Urinary bladder (tissue), 4 donors: ENCODE measurements around the gene PFKL. TPM values are rescaled to one million over a fixed set of nuclear protein-coding genes. Genes with fewer than 3 reads are reported as not detected.

Source experiments
- DNase-seq: peaks from one replicate; pipeline ENCODE4 v3.0.0-alpha.2; 2015; ENCODE audit errors: extremely low spot score
- H3K27ac ChIP-seq: one replicate; pipeline ENCODE4 v1.5.1; 2013; ENCODE audit warnings: low read depth, mild to moderate bottlenecking, moderate library complexity
- H3K36me3 ChIP-seq: one replicate; pipeline ENCODE4 v1.6.1; 2013; ENCODE audit warnings: mild to moderate bottlenecking, moderate library complexity; ENCODE audit not compliant: insufficient read depth
- H3K4me1 ChIP-seq: one replicate; pipeline ENCODE4 v1.6.1; 2013; ENCODE audit warnings: mild to moderate bottlenecking, moderate library complexity; ENCODE audit not compliant: insufficient read depth
- H3K4me3 ChIP-seq: one replicate; pipeline ENCODE4 v1.5.1; 2013; ENCODE audit warnings: low read depth, low read length
- WGBS: extraction: QIAGEN DNeasy Blood & Tissue Kit; methylation state at CpG from one replicate; pipeline ENCODE4 v1.1.7; 2013; 5-methylcytosine and 5-hydroxymethylcytosine counted together
- polyA plus RNA-seq: library from polyadenylated mRNA; stranded (reverse); fragments of 200-250 nt; gene quantifications from one replicate; pipeline ENCODE4 v1.2.3, GENCODE V29; 2013
- total RNA-seq: library from RNA; depleted of rRNA; stranded (reverse); fragments of >200 nt; gene quantifications from one replicate; pipeline ENCODE4 v1.2.3, GENCODE V29; 2014
- donor health status: healthy with polysubstance abuse.
- donor health status: healthy.

Gene PFKL
- total and polyA plus RNA-seq, 2 donors: 74.8 to 116 TPM

DNA sequence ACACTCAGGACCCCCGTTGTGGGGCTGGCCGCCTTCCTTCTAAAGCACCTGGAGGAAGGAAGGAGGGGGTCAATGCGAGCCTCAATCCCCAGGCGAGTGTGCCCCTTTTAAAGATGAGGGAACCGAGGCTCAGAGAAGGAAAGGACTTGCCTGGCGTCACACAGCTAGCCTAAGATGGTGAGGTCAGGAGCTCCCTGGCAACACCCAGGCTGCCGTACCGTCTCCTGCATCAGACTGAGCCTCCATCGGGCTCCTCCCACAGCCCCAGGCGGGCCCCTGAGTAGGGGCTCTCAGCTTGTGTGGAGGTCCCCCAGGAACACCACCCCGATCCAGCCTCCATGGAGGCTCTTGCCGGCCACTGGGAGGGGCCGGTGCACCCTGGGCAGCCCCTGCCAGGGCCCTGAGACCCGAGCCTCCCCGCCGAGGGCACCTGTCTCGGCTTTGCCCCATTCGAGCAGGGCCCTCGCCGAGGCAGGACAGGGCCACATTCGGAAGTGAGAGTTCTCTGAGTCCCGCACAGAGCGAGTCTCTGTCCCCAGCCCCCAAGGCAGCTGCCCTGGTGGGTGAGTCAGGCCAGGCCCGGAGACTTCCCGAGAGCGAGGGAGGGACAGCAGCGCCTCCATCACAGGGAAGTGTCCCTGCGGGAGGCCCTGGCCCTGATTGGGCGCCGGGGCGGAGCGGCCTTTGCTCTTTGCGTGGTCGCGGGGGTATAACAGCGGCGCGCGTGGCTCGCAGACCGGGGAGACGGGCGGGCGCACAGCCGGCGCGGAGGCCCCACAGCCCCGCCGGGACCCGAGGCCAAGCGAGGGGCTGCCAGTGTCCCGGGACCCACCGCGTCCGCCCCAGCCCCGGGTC, 14.5 kb upstream of the PFKL start, which contains the start of gene AIRE:
Gene AIRE, plus strand, starts transcription at position 739 of the 855 bp plus-strand sequence. CDS start 131 bp downstream, outside the sequence.
- H3K4me1 ChIP-seq: no peaks in the 10 kb centered on the region
- peak within 1 kb of the TSS; percentile 5 for H3K4me3 ChIP-seq
- H3K27ac ChIP-seq: no peak within 1 kb of the TSS
- 28% methylated on average over 56 of the region's 56 CpGs for WGBS
- no peak for DNase-seq
- no peaks in the 10 kb centered on the region for H3K36me3 ChIP-seq

DNA sequence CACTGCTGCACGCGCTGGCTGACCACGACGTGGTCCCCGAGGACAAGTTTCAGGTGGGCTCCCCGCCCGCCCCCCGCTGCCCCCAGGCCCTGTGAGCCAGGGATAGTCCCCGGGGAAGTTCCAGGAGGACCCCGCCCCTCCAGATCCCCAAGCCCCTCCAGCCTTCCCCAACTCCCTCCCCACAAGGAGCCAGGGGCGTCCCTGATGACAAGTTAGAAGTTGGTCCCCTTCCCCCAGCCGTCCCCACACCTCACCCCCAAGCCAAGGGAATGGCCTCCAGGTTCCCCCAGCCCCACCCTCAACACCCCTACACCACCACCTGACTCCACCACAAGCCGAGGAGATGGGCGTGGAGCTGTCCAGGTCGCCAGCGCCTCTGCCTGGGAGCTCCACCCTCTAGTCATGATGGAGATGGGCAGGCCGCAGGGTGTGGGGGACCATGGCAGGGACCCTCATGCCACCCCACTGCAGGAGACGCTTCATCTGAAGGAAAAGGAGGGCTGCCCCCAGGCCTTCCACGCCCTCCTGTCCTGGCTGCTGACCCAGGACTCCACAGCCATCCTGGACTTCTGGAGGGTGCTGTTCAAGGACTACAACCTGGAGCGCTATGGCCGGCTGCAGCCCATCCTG, 13.7 kb upstream of the PFKL start:
- 58% methylated on average over 21 of the region's 21 CpGs for WGBS
- peak overlapping the region; percentile 5 for H3K4me3 ChIP-seq
- no peaks in the 10 kb centered on the region for H3K4me1 ChIP-seq
- H3K36me3 ChIP-seq: no peaks in the 10 kb centered on the region
- no peak overlapping the region for H3K27ac ChIP-seq
- no peak for DNase-seq

DNA sequence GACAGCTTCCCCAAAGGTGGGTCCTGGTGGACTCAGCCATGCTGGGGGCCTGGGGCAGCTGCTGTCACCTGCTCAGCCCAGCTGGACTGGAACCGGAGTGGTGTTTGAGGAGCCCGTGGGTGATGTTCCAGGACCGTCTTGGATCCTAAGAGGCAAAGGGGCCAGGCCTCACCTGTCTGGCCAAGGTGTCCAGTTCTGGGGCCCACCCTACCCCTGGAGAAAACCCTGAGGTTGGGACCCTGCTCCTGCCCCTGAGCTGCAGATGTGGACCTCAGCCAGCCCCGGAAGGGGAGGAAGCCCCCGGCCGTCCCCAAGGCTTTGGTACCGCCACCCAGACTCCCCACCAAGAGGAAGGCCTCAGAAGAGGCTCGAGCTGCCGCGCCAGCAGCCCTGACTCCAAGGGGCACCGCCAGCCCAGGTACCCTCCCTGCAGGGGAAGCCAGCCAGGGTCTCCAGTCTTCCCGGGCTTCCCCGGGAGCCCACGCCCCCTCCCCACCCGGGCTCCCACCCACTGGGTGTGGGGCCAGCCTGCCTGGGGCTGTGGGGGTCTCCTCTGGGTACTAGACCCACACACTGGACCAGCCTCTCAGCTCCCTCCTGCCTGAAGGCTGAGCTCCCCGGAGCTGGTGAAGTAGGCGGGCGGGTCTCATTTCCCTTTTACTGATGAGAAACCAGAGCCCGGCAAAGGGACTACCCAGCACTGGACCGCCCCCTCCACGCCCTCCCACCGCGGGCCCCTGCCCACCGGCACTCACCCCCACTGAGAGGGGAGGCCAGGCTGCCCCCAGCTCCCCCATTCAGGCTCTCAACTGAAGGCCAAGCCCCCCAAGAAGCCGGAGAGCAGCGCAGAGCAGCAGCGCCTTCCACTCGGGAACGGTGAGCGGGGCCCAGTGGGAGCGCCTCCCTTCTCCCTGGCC, 12.9 kb upstream of the PFKL start:
- 68% methylated on average over 31 of the region's 31 CpGs for WGBS
- no peak for DNase-seq

DNA sequence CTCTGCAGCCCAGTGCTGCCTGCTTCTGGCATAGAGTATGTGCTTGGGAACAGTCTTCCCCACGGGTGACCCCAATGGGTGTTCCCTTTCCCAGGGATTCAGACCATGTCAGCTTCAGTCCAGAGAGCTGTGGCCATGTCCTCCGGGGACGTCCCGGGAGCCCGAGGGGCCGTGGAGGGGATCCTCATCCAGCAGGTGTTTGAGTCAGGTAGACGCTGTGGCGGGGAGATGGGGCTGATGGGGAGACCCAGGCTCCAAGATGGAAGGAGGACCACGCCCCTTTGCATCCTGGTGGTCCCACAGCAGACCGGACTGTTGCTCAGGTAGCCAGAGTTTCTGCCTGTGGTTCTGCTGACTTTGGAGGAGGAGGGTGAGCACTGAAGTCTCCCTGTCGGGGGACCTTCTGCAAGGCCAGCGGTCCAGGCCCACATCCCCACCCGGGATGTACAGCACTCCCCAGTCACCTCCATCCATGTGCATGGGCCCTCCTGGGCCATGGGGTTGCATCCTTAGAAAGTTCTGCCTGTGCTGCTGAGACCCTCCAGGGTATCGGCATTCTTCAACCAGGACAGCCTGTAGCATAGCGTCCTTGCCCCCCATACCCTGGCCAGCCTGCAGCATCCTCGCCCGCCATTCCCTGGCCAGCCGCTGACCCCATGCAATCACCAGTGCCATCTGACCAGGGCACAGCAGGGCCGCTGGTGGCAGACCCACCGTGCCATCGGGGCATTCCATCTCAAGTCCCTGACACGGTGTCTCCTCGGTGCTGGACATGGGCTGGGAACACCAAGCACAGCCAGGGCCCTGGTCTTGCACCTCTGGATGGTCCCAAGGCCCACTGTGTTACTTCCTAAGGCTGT, 11.4 kb upstream of the PFKL start:
- H3K4me1 ChIP-seq: no peaks in the 10 kb centered on the region
- WGBS: 92% methylated on average over 23 of the region's 23 CpGs
- H3K27ac ChIP-seq: no peak overlapping the region
- H3K4me3 ChIP-seq: no peak overlapping the region
- no peak for DNase-seq
- no peaks in the 10 kb centered on the region for H3K36me3 ChIP-seq

More for the DNA sequence above, 12.9 kb upstream of the PFKL start:
- H3K4me1 ChIP-seq: no peaks in the 10 kb centered on the region
- no peaks in the 10 kb centered on the region for H3K36me3 ChIP-seq
- no peak overlapping the region for H3K27ac ChIP-seq
- H3K4me3 ChIP-seq: no peak overlapping the region

DNA sequence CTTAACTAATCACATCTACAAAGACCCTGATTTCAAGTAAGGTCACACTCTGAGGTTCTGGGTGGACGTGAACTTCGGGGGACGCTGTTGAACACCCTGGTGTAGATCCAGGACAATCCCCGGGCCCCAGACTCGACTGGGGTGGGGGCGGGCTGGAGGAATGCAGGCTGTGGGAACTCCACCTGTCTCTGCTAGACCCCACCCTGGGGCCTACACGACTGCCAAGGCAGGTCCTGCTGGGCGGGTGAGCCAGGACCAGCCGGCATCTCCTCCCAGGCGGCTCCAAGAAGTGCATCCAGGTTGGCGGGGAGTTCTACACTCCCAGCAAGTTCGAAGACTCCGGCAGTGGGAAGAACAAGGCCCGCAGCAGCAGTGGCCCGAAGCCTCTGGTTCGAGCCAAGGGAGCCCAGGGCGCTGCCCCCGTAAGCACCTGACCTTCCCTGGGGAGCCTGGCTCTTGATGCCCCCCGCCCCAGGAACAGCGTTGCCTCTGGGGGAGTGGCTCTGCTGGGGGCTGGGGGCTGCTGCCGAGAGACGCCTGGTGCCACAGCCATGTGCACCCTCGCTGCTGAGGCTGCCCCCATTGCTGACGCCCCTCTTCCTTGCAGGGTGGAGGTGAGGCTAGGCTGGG, 10.4 kb upstream of the PFKL start:
- H3K4me3 ChIP-seq: no peak overlapping the region
- 86% methylated on average over 24 of the region's 24 CpGs for WGBS
- H3K4me1 ChIP-seq: no peaks in the 10 kb centered on the region
- H3K36me3 ChIP-seq: no peaks in the 10 kb centered on the region
- H3K27ac ChIP-seq: no peak overlapping the region
- DNase-seq: no peak

DNA sequence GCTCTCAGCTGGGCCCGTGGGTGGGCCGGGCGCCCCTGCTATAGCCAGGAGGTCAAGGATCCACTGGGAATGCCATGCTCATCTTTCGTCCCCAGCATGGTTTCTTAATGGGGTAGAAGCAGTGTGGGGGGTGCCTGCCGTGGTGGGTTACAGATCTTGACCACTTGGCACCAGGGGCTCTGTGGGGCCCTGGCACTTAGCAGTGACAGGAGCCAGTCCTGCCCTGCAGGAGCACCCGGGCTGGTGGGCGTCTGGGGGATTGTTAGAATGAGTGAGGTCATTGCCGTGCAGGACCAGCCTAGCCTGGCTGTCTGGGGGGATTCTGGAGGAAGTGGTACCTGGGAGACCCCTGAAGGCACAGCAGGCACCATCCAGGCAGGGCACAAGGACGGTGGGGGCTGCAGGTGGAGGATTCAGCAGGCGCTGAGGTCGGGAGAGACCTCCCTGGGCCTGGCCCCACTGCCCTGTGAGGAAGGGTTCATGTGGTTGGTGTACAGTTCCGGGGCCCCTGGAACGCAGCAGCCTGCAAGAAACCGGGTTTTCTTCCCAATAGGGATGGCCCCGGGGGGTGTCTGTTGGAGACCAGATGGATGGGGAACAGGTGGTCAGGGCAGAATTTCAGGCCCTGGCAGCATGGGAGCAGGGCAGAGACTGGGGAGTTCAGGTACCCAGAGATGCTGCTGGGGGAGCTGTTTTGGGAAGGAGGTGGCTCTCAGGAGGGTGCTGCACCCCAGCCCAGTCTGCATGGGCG, 9.4 kb upstream of the PFKL start:
- no peak for DNase-seq
- Histone ChIP-seq H3K4me3 (no peak overlapping the region), H3K36me3 (no peaks in the 10 kb centered on the region), H3K27ac (no peak overlapping the region), H3K4me1 (no peaks in the 10 kb centered on the region)
- 80% methylated on average over 16 of the region's 16 CpGs for WGBS

DNA sequence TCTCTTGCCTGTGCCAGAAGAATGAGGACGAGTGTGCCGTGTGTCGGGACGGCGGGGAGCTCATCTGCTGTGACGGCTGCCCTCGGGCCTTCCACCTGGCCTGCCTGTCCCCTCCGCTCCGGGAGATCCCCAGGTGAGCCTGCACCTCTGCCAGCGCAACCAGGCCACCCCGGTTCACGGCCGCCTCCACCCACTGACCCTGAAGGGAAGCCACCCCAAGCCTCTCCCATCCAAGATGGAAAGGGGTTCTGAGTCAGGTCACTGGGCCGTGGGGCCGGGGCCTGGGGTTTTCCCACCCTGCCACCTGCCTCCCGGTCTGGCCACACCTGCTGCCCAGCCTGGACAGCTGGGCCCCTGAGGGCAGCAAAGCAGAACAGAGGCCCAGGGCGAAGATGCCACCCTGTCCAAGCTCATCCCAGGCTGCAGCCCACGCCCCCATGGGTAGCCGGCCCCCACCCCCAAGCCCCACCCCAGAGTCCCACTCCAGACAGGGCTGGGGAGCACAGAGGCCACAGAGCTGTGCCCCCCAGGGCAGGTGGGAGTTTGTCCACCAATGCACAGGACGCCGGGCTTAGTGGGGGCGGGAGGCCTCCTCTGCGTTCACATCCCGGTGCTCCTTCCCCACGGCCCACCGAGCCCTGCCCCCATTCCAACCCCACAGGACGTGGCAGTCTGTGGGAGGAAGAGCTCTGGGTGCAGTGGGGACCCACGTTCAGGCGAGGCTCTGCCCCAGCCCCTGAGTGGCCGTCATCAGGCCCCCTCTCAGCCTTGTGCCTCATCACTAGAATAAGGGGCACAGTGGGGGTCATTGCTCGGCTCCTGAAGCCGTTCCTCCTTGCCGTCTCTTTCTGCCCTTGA, 8.5 kb upstream of the PFKL start:
- Histone ChIP-seq H3K4me1 (no peaks in the 10 kb centered on the region), H3K36me3 (no peaks in the 10 kb centered on the region), H3K4me3 (no peak overlapping the region), H3K27ac (no peak overlapping the region)
- no peak for DNase-seq
- 81% methylated on average over 33 of the region's 33 CpGs for WGBS

DNA sequence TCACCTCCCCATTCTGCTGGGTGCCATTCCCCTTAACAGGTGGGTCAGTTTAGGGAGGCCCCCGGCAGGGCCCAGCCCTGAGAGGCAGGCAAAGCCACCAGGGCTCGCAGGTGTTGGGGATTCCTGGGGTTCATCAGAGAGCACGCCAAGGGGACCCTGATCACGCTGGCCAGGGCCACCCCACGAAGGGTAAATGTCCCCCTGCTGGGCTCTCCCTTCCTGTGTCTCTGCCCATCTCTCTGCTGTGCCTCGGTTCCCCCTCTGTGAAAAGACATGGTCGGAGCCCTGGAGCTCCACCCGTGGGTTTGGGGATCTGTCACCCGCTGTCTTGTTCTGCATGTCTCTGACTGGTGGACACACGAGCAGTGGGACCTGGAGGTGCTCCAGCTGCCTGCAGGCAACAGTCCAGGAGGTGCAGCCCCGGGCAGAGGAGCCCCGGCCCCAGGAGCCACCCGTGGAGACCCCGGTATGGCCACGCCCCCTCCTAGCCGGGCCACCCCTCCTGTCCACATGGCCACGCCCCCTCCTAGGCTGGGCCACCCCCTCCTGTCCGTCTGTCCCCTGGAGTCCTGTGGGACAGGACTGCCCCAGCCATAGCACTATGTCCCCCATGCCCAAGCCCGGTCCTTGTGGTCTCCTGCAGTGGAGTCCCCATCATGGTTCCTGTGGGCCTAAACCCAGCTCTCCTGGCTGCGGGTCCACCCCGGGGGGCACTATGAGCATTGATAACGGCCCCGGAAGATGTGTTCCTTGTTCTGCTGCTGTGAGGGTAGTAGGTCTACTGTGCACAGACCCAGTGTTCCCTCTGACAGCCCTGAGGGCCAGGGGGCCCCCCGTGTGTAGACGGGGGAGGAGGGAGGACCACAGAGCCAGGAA, 7.7 kb upstream of the PFKL start:
- Histone ChIP-seq H3K4me3 (no peak overlapping the region), H3K27ac (no peak overlapping the region), H3K4me1 (no peaks in the 10 kb centered on the region), H3K36me3 (no peaks in the 10 kb centered on the region)
- WGBS: 67% methylated on average over 25 of the region's 25 CpGs
- no peak for DNase-seq

DNA sequence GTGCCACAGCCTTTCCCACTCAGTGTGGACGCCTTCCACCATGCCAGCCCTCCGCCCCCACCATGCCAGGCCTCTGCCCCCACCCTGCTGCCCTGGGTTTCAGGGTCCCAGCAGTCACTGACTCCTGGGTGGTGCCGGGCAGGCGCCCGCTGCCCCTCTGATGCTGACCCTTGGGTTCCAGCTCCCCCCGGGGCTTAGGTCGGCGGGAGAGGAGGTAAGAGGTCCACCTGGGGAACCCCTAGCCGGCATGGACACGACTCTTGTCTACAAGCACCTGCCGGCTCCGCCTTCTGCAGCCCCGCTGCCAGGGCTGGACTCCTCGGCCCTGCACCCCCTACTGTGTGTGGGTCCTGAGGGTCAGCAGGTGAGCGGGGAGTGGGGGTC, 7.0 kb upstream of the PFKL start:
- Histone ChIP-seq H3K36me3 (no peaks in the 10 kb centered on the region), H3K27ac (no peak overlapping the region), H3K4me3 (no peak overlapping the region), H3K4me1 (no peaks in the 10 kb centered on the region)
- WGBS: 90% methylated on average over 15 of the region's 15 CpGs
- no peak for DNase-seq

DNA sequence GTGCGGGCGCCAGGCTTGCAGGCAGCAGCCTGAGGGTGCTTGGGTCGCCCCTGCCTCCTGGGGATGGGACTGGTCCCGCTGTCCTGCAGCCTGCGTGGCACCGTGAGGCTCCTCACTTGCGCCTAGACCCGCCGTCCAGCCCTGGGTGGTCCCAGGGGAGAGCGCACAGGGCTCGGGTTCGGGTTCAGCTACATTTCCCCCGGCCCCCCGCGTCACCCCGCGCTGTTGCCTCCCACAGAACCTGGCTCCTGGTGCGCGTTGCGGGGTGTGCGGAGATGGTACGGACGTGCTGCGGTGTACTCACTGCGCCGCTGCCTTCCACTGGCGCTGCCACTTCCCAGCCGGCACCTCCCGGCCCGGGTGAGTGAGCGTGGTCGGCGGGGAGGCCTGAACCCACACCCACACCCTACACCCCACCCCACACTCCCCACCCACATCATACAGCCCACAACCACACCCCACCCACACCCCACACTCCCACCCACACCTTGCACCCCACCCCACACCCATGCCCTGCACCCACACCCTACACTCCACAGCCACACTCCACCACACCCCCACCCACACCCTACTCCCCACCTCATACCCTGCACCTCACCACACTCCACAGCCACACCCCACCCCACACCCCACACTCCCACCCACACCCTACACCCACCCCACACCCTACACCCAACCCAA, 6.2 kb upstream of the PFKL start:
- H3K36me3 ChIP-seq: no peaks in the 10 kb centered on the region
- WGBS: 92% methylated on average over 33 of the region's 33 CpGs
- no peak for DNase-seq
- H3K4me3 ChIP-seq: no peak overlapping the region
- H3K4me1 ChIP-seq: no peaks in the 10 kb centered on the region
- no peak overlapping the region for H3K27ac ChIP-seq
